ENCODE measurements around the gene HIPK3. TPM values are rescaled to one million over a fixed set of nuclear protein-coding genes. Genes with fewer than 3 reads are reported as not detected.
"Not testable (repeated sequence)": the region's sequence is repeated elsewhere in the genome, so short reads cannot be mapped to it uniquely, and the experiment has no call there.

The HIPK3 gene
- total RNA-seq, 4 donors from 2014 or later, result 244 to 362 (median 344) TPM

GRCh38 chr11:33211580-33211979 lies 45.6 kb upstream of the HIPK3 start:
- Histone ChIP-seq H3K27ac (replicated peaks in 1 of 4) (no peak overlapping the region), H3K27me3 (no peaks in the 10 kb centered on the region), H3K4me3 (no peak overlapping the region), H3K9me3 (no peaks in the 10 kb centered on the region), H3K4me1 (peaks cover 5 to 9% (median 9%) of the 10 kb centered on the region in 4 donors), H3K36me3 (no peaks in the 10 kb centered on the region)
- DNase-seq (ENCODE audit: extremely low spot score), result no peak
- TF ChIP-seq POLR2A (IDR thresholded peaks at IDR 0.05; ENCODE audit: low read depth), result no peak
- no peak for TF ChIP-seq POLR2AphosphoS5 (IDR thresholded peaks at IDR 0.05)
- no peak for TF ChIP-seq EP300 (IDR thresholded peaks at IDR 0.05)
- intact Hi-C loops (cut with DNase I), result no loop called here
- 70% methylated on average over 5 of the region's 5 CpGs for WGBS

- TF ChIP-seq, protein P1, sequence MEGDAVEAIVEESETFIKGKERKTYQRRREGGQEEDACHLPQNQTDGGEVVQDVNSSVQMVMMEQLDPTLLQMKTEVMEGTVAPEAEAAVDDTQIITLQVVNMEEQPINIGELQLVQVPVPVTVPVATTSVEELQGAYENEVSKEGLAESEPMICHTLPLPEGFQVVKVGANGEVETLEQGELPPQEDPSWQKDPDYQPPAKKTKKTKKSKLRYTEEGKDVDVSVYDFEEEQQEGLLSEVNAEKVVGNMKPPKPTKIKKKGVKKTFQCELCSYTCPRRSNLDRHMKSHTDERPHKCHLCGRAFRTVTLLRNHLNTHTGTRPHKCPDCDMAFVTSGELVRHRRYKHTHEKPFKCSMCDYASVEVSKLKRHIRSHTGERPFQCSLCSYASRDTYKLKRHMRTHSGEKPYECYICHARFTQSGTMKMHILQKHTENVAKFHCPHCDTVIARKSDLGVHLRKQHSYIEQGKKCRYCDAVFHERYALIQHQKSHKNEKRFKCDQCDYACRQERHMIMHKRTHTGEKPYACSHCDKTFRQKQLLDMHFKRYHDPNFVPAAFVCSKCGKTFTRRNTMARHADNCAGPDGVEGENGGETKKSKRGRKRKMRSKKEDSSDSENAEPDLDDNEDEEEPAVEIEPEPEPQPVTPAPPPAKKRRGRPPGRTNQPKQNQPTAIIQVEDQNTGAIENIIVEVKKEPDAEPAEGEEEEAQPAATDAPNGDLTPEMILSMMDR (IDR thresholded peaks at IDR 0.05), result no peak
- Histone ChIP-seq H3K27ac (replicated peaks in 1 of 4) (no peak overlapping the region), H3K4me3 (no peak overlapping the region), H3K36me3 (no peaks in the 10 kb centered on the region), H3K9me3 (no peaks in the 10 kb centered on the region), H3K4me1 (no peaks in the 10 kb centered on the region), H3K27me3 (no peaks in the 10 kb centered on the region)
- no peak for DNase-seq (ENCODE audit: extremely low spot score)
- intact Hi-C loops (cut with DNase I), result no loop called here
These were observed 43.0 kb upstream of the HIPK3 start for GRCh38 chr11:33214187-33214586.

DNA sequence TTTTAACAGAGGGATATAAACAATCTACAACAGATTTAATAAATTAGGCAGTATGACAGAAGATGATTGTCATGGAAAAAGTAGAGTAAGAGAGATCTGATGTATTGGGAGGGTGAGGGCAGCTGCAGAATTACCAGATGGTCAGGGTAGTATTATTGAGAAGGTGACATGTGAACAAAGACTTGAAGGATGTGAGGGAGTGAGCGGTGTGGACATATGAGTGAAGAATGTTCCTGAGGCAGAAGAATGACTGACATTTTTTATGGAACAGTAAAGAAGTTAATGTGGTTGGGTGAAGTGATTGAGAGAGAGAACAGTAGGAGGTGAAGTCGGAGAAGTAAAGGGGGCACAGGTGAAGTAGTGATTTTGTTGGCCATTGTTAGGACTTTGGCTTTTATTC lies 42.4 kb upstream of the HIPK3 start:
- Histone ChIP-seq H3K36me3 (no peaks in the 10 kb centered on the region), H3K27ac (replicated peaks in 1 of 4) (no peak overlapping the region), H3K9me3 (no peaks in the 10 kb centered on the region), H3K4me3 (no peak overlapping the region), H3K4me1 (no peaks in the 10 kb centered on the region), H3K27me3 (no peaks in the 10 kb centered on the region)
- intact Hi-C loops (cut with DNase I), result no loop called here
- 91% methylated on average over 2 of the region's 2 CpGs for WGBS
- TF ChIP-seq, protein P1 (IDR thresholded peaks at IDR 0.05), result no peak
- DNase-seq (ENCODE audit: extremely low spot score), result no peak

- H3K27ac ChIP-seq (replicated peaks in 1 of 4); H3K27me3 ChIP-seq; H3K4me3 ChIP-seq; intact Hi-C loops (cut with DNase I); H3K9me3 ChIP-seq; H3K4me1 ChIP-seq; DNase-seq (ENCODE audit: extremely low spot score); H3K36me3 ChIP-seq: not testable (repeated sequence)
- 79% methylated on average over 2 of the region's 2 CpGs for WGBS
These were observed 40.5 kb upstream of the HIPK3 start for GRCh38 chr11:33216676-33217075.

GRCh38 chr11:33222052-33222750 lies 35.0 kb upstream of the HIPK3 start:
- Histone ChIP-seq H3K4me3 (no peak overlapping the region), H3K9me3 (no peaks in the 10 kb centered on the region), H3K4me1 (peaks cover 0 to 5% (median 1%) of the 10 kb centered on the region in 4 donors), H3K27me3 (no peaks in the 10 kb centered on the region), H3K27ac (replicated peaks in 1 of 4) (no peak overlapping the region), H3K36me3 (no peaks in the 10 kb centered on the region)
- DNase-seq (ENCODE audit: extremely low spot score), result no peak
- TF ChIP-seq, protein P1 (IDR thresholded peaks at IDR 0.05), result no peak
- TF ChIP-seq EP300 (IDR thresholded peaks at IDR 0.05), result no peak
- no peak for TF ChIP-seq POLR2A (IDR thresholded peaks at IDR 0.05; ENCODE audit: low read depth)
- TF ChIP-seq POLR2AphosphoS5 (IDR thresholded peaks at IDR 0.05), result no peak
- 84% methylated on average over 7 of the region's 7 CpGs for WGBS
- intact Hi-C loops (cut with DNase I), result loop anchor here (10.0 kb wide), 1 partner anchor 47 kb away; no protein-coding TSS in a partner anchor

- H3K36me3 ChIP-seq, result no peaks in the 10 kb centered on the region
- no peak overlapping the region for H3K27ac ChIP-seq (replicated peaks in 1 of 4)
- H3K27me3 ChIP-seq, result no peaks in the 10 kb centered on the region
- no peak overlapping the region for H3K4me3 ChIP-seq
- no peaks in the 10 kb centered on the region for H3K9me3 ChIP-seq
- peaks cover 0 to 13% (median 3%) of the 10 kb centered on the region in 4 donors for H3K4me1 ChIP-seq
- DNase-seq (ENCODE audit: extremely low spot score), result no peak
- intact Hi-C loops (cut with DNase I), result loop anchor here (10.0 kb wide), 1 partner anchor 51 kb away; no protein-coding TSS in a partner anchor
- TF ChIP-seq EP300 (IDR thresholded peaks at IDR 0.05) (no peak), POLR2AphosphoS5 (IDR thresholded peaks at IDR 0.05) (no peak), POLR2A (IDR thresholded peaks at IDR 0.05; ENCODE audit: low read depth) (no peak)
- TF ChIP-seq, protein P1 (IDR thresholded peaks at IDR 0.05), result no peak
These were observed 31.8 kb upstream of the HIPK3 start for GRCh38 chr11:33225371-33225770.

All from esophagus muscularis mucosa (tissue), 4 donors.